HEK293 (cell line): ENCODE data around the gene KLHL18.

Source experiments
- CTCF ChIA-PET: fragments of 350-600 bp; formaldehyde crosslinking; extraction: SDS; loops from one replicate; lab custom pipeline; 2021; ENCODE audit warnings: antibody characterized with exemption; lab: Yijun Ruan, JAX
- POLR2A ChIA-PET: fragments of 300-600 bp; formaldehyde crosslinking; extraction: SDS; loops from one replicate; lab custom pipeline; 2020; ENCODE audit warnings: antibody characterized with exemption, inconsistent platforms; lab: Yijun Ruan, JAX
- H3K27ac ChIP-seq: fragments of 200-500 bp; sonication (Bioruptor generic); 2 replicates; pipeline ENCODE4 v1.5.1; 2014; ENCODE audit warnings: low read depth, low read length, control low read depth, inconsistent platforms; ENCODE audit errors: extremely low read depth
- H3K36me3 ChIP-seq, 2 experiments: fragments of 200-500 bp in 1 of 2; sonication (Bioruptor generic) in 1 of 2; 1 replicate in 1 of 2; 2 replicates in 1 of 2; pipeline ENCODE4 v1.5.1; 2014 to 2017; ENCODE audit warnings: inconsistent platforms in 2 of 2, low read length in 2 of 2; ENCODE audit not compliant: control insufficient read depth in 2 of 2, insufficient read depth in 1 of 2
- H3K4me1 ChIP-seq: fragments of 200-500 bp; sonication (Bioruptor generic); 2 replicates; pipeline ENCODE4 v1.5.1; 2014; ENCODE audit warnings: mild to moderate bottlenecking, low read length, inconsistent platforms; ENCODE audit not compliant: control insufficient read depth, insufficient read depth
- H3K4me3 ChIP-seq: 2 replicates; pipeline ENCODE4 v1.5.1; 2011; ENCODE audit warnings: low read depth, mild to moderate bottlenecking, control low read depth, low read length, moderate library complexity
- H3K9me3 ChIP-seq: fragments of 200-500 bp; sonication (Bioruptor generic); 2 replicates; pipeline ENCODE4 v1.5.1; 2014; ENCODE audit warnings: low read depth, low read length, inconsistent platforms; ENCODE audit not compliant: control insufficient read depth, insufficient read depth
- GFI1B ChIP-seq: fragments of 450-650 bp; formaldehyde crosslinking; IDR thresholded peaks from 2 replicates; pipeline ENCODE4 v1.5.1; 2016; ENCODE audit warnings: missing biosample characterization, missing genetic modification characterization
- KLF1 ChIP-seq: fragments of 450-650 bp; formaldehyde crosslinking; IDR thresholded peaks from 2 replicates; pipeline ENCODE4 v1.5.1; 2016; ENCODE audit warnings: missing biosample characterization, missing genetic modification characterization
- OSR2 ChIP-seq: fragments of 450-650 bp; formaldehyde crosslinking; IDR thresholded peaks from 2 replicates; pipeline ENCODE4 v1.5.1; 2016; ENCODE audit warnings: missing biosample characterization, missing genetic modification characterization
- PRDM4 ChIP-seq: fragments of 450-650 bp; formaldehyde crosslinking; IDR thresholded peaks from 2 replicates; pipeline ENCODE4 v1.5.1; 2017; ENCODE audit warnings: missing biosample characterization, missing genetic modification characterization
- RBAK ChIP-seq: fragments of 450-650 bp; formaldehyde crosslinking; IDR thresholded peaks from 2 replicates; pipeline ENCODE4 v1.5.1; 2016; ENCODE audit warnings: missing biosample characterization, missing genetic modification characterization
- SP3 ChIP-seq: fragments of 450-650 bp; formaldehyde crosslinking; IDR thresholded peaks from 2 replicates; pipeline ENCODE4 v1.5.1; 2016; ENCODE audit warnings: missing biosample characterization, missing genetic modification characterization
- TSHZ1 ChIP-seq: fragments of 450-650 bp; formaldehyde crosslinking; IDR thresholded peaks from 2 replicates; pipeline ENCODE4 v1.5.1; 2016; ENCODE audit warnings: missing biosample characterization, missing genetic modification characterization, borderline replicate concordance
- ZBTB26 ChIP-seq: fragments of 450-650 bp; formaldehyde crosslinking; optimal IDR thresholded peaks from 2 replicates; pipeline ENCODE3; 2016; ENCODE audit warnings: missing biosample characterization, mild to moderate bottlenecking, missing genetic modification characterization
- ZBTB7A ChIP-seq: fragments of 450-650 bp; formaldehyde crosslinking; IDR thresholded peaks from 2 replicates; pipeline ENCODE4 v1.5.1; 2016; ENCODE audit warnings: low read depth, missing biosample characterization, missing genetic modification characterization
- ZBTB8A ChIP-seq: fragments of 450-650 bp; formaldehyde crosslinking; IDR thresholded peaks from 2 replicates; pipeline ENCODE4 v1.5.1; 2016; ENCODE audit warnings: missing biosample characterization, missing genetic modification characterization
- ZNF214 ChIP-seq: fragments of 450-650 bp; formaldehyde crosslinking; IDR thresholded peaks from 2 replicates; pipeline ENCODE4 v1.5.1; 2017; ENCODE audit warnings: missing biosample characterization, mild to moderate bottlenecking, missing genetic modification characterization, borderline replicate concordance
- ZNF248 ChIP-seq: fragments of 450-650 bp; formaldehyde crosslinking; IDR thresholded peaks from 2 replicates; pipeline ENCODE4 v1.5.1; 2017; ENCODE audit warnings: missing biosample characterization, missing genetic modification characterization
- ZNF354C ChIP-seq: fragments of 450-650 bp; formaldehyde crosslinking; IDR thresholded peaks from 2 replicates; pipeline ENCODE4 v1.5.1; 2016; ENCODE audit warnings: missing biosample characterization, missing genetic modification characterization, low read depth, borderline replicate concordance
- ZNF473 ChIP-seq: fragments of 450-650 bp; formaldehyde crosslinking; IDR thresholded peaks from 2 replicates; pipeline ENCODE4 v1.5.1; 2017; ENCODE audit warnings: missing biosample characterization, missing genetic modification characterization
- ZNF529 ChIP-seq: fragments of 450-650 bp; formaldehyde crosslinking; IDR thresholded peaks from 2 replicates; pipeline ENCODE4 v1.5.1; 2017; ENCODE audit warnings: missing genetic modification characterization, missing biosample characterization; ENCODE audit not compliant: insufficient replicate concordance
- ZNF571 ChIP-seq: fragments of 450-650 bp; formaldehyde crosslinking; IDR thresholded peaks from 2 replicates; pipeline ENCODE4 v1.5.0; 2017; ENCODE audit warnings: missing biosample characterization, missing genetic modification characterization
- ZNF707 ChIP-seq: fragments of 450-650 bp; formaldehyde crosslinking; IDR thresholded peaks from 2 replicates; pipeline ENCODE4 v1.5.1; 2016; ENCODE audit warnings: missing biosample characterization, missing genetic modification characterization
- ZNF76 ChIP-seq: fragments of 450-650 bp; formaldehyde crosslinking; IDR thresholded peaks from 2 replicates; pipeline ENCODE4; 2016; ENCODE audit warnings: low read depth, missing biosample characterization, missing genetic modification characterization, borderline replicate concordance
- ZNF792 ChIP-seq: fragments of 450-650 bp; formaldehyde crosslinking; IDR thresholded peaks from 2 replicates; pipeline ENCODE4 v1.5.1; 2016; ENCODE audit warnings: missing biosample characterization, missing genetic modification characterization
- ZNF843 ChIP-seq: fragments of 450-650 bp; formaldehyde crosslinking; IDR thresholded peaks from 2 replicates; pipeline ENCODE4 v1.5.1; 2016; ENCODE audit warnings: missing biosample characterization, missing genetic modification characterization
- ZSCAN4 ChIP-seq: fragments of 450-650 bp; formaldehyde crosslinking; IDR thresholded peaks from 2 replicates; pipeline ENCODE4 v1.5.1; 2017; ENCODE audit warnings: missing biosample characterization, missing genetic modification characterization

Gene KLHL18

GRCh38 chr3:47356201-47356600 lies 73.5 kb downstream of the KLHL18 start:
- no peaks in the 10 kb centered on the region for H3K9me3 ChIP-seq
- no peak overlapping the region for H3K4me3 ChIP-seq
- H3K36me3 ChIP-seq = no peaks in the 10 kb centered on the region
- ChIA-PET POLR2A (no interaction called here), CTCF (no interaction called here)
- H3K4me1 ChIP-seq = no peaks in the 10 kb centered on the region
- no peak overlapping the region for H3K27ac ChIP-seq
- TF ChIP-seq GFI1B = no peak
- no peak for TF ChIP-seq OSR2 (tag by site-specific recombination)
- TF ChIP-seq KLF1 = no peak
- TF ChIP-seq ZNF76 (tag by site-specific recombination) = no peak
- TF ChIP-seq ZNF843 = no peak
- TF ChIP-seq ZNF214 = no peak
- TF ChIP-seq PRDM4 = no peak
- no peak for TF ChIP-seq RBAK (tag by site-specific recombination)
- no peak for TF ChIP-seq ZNF248
- no peak for TF ChIP-seq ZBTB7A (tag by site-specific recombination)
- TF ChIP-seq ZNF792 (tag by site-specific recombination) = no peak
- no peak for TF ChIP-seq ZNF473
- no peak for TF ChIP-seq ZNF354C (tag by site-specific recombination)
- no peak for TF ChIP-seq ZNF529 (tag by site-specific recombination)
- no peak for TF ChIP-seq ZBTB26
- no peak for TF ChIP-seq ZNF571 (tag by site-specific recombination)
- no peak for TF ChIP-seq ZSCAN4 (tag by site-specific recombination)
- TF ChIP-seq TSHZ1 (tag by site-specific recombination) = no peak

- no peak overlapping the region for H3K4me3 ChIP-seq
- no peaks in the 10 kb centered on the region for H3K4me1 ChIP-seq
- TF ChIP-seq SP3 (tag by site-specific recombination) (no peak), ZBTB8A (no peak), ZNF707 (tag by site-specific recombination) (no peak)
- no peak overlapping the region for H3K27ac ChIP-seq
- H3K9me3 ChIP-seq = no peaks in the 10 kb centered on the region
- H3K36me3 ChIP-seq = no peaks in the 10 kb centered on the region
- ChIA-PET CTCF (no interaction called here), POLR2A (no interaction called here)
Measured at GRCh38 chr3:47359323-47359722, 76.6 kb downstream of the KLHL18 start.
